HG03460 (cell line): Measurements from ENCODE around the gene ROR1.
"Not testable (repeated sequence)": the region's sequence is repeated elsewhere in the genome, so short reads cannot be mapped to it uniquely, and the experiment has no call there.

Experiments used
- ATAC-seq: cut with Tn5 transposase; IDR thresholded peaks from one replicate; pipeline ENCODE4 v1.9.1; 2021; ENCODE audit not compliant: unreplicated experiment

Gene ROR1

GRCh38 chr1:64087768-64088167 is 314.0 kb downstream of the ROR1 start:
- no peak for ATAC-seq

- ATAC-seq: no peak
These were observed 316.6 kb downstream of the ROR1 start for GRCh38 chr1:64090436-64090835.

- no peak for ATAC-seq
These were observed 319.1 kb downstream of the ROR1 start for GRCh38 chr1:64092851-64093371.

- no peak for ATAC-seq
These were observed 320.1 kb downstream of the ROR1 start for GRCh38 chr1:64093941-64094340.

- ATAC-seq: no peak
These were observed 322.0 kb downstream of the ROR1 start for GRCh38 chr1:64095832-64096231.

GRCh38 chr1:64097859-64098258 is 324.0 kb downstream of the ROR1 start:
- ATAC-seq: no peak

- no peak for ATAC-seq
These were observed 324.6 kb downstream of the ROR1 start for GRCh38 chr1:64098436-64098835.

- ATAC-seq: no peak
These were observed 325.2 kb downstream of the ROR1 start for GRCh38 chr1:64098846-64099582.

- no peak for ATAC-seq
These were observed 327.0 kb downstream of the ROR1 start for GRCh38 chr1:64100791-64101190.

- ATAC-seq: not testable (repeated sequence)
These were observed 330.8 kb downstream of the ROR1 start for GRCh38 chr1:64104585-64104984.

GRCh38 chr1:64107118-64107519 is 333.3 kb downstream of the ROR1 start:
- no peak for ATAC-seq

GRCh38 chr1:64107632-64108031 is 333.8 kb downstream of the ROR1 start:
- no peak for ATAC-seq

GRCh38 chr1:64110924-64111777 is 337.3 kb downstream of the ROR1 start:
- no peak for ATAC-seq

GRCh38 chr1:64111787-64112186 is 338.0 kb downstream of the ROR1 start:
- no peak for ATAC-seq

GRCh38 chr1:64112281-64112680 is 338.5 kb downstream of the ROR1 start:
- ATAC-seq: no peak

GRCh38 chr1:64114012-64114525 is 340.3 kb downstream of the ROR1 start:
- ATAC-seq: no peak

- no peak for ATAC-seq
These were observed 342.7 kb downstream of the ROR1 start for GRCh38 chr1:64116537-64116936.

- no peak for ATAC-seq
These were observed 343.7 kb downstream of the ROR1 start for GRCh38 chr1:64117492-64117891.

GRCh38 chr1:64121766-64122385 is 348.1 kb downstream of the ROR1 start:
- no peak for ATAC-seq

- no peak for ATAC-seq
These were observed 348.8 kb downstream of the ROR1 start for GRCh38 chr1:64122588-64122987.

GRCh38 chr1:64124704-64125440 is 351.1 kb downstream of the ROR1 start:
- no peak for ATAC-seq
